ENCODE data around the gene RIMS4.

RIMS4 gene

GRCh38 chr20:44810391-44811149 is at the start of gene RIMS4:
TSS of gene RIMS4 (minus strand) at chr20:44810546. CDS start at chr20:44810271, 275 bp downstream.
- DNase-seq = no peak

- DNase-seq = no peak
Measured at GRCh38 chr20:44858606-44859360, 48.4 kb upstream of the RIMS4 start.

- no peak for DNase-seq
Measured at GRCh38 chr20:44856856-44857448, 46.6 kb upstream of the RIMS4 start.

GRCh38 chr20:44856442-44856841 is 46.1 kb upstream of the RIMS4 start:
- no peak for DNase-seq

- no peak for DNase-seq
Measured at GRCh38 chr20:44851545-44851944, 41.2 kb upstream of the RIMS4 start.

GRCh38 chr20:44850837-44851236 is 40.5 kb upstream of the RIMS4 start:
- DNase-seq = no peak

- no peak for DNase-seq
Measured at GRCh38 chr20:44850272-44850671, 39.9 kb upstream of the RIMS4 start.

- no peak for DNase-seq
Measured at GRCh38 chr20:44849703-44850102, 39.4 kb upstream of the RIMS4 start.

GRCh38 chr20:44848254-44849015 is 38.1 kb upstream of the RIMS4 start:
- no peak for DNase-seq

- DNase-seq = no peak
Measured at GRCh38 chr20:44843876-44844275, 33.5 kb upstream of the RIMS4 start.

GRCh38 chr20:44841955-44842354 is 31.6 kb upstream of the RIMS4 start:
- no peak for DNase-seq

- no peak for DNase-seq
Measured at GRCh38 chr20:44840826-44841225, 30.5 kb upstream of the RIMS4 start.

- no peak for DNase-seq
Measured at GRCh38 chr20:44839481-44839880, 29.1 kb upstream of the RIMS4 start.

- no peak for DNase-seq
Measured at GRCh38 chr20:44838521-44838920, 28.2 kb upstream of the RIMS4 start.

- DNase-seq = no peak
Measured at GRCh38 chr20:44837946-44838345, 27.6 kb upstream of the RIMS4 start.

GRCh38 chr20:44836601-44837120 is 26.3 kb upstream of the RIMS4 start:
- no peak for DNase-seq

GRCh38 chr20:44835661-44836221 is 25.4 kb upstream of the RIMS4 start:
- DNase-seq = no peak

- DNase-seq = no peak
Measured at GRCh38 chr20:44835116-44835515, 24.8 kb upstream of the RIMS4 start.

- no peak for DNase-seq
Measured at GRCh38 chr20:44834693-44835092, 24.3 kb upstream of the RIMS4 start.

GRCh38 chr20:44833437-44833836 is 23.1 kb upstream of the RIMS4 start:
- no peak for DNase-seq

GRCh38 chr20:44832724-44833123 is 22.4 kb upstream of the RIMS4 start:
- no peak for DNase-seq

GRCh38 chr20:44830995-44831394 is 20.6 kb upstream of the RIMS4 start:
- DNase-seq = no peak

- DNase-seq = no peak
Measured at GRCh38 chr20:44830523-44830922, 20.2 kb upstream of the RIMS4 start.

All from T1000 (cell line).